ENCODE data around the gene MUC4.

Gene MUC4

DNA sequence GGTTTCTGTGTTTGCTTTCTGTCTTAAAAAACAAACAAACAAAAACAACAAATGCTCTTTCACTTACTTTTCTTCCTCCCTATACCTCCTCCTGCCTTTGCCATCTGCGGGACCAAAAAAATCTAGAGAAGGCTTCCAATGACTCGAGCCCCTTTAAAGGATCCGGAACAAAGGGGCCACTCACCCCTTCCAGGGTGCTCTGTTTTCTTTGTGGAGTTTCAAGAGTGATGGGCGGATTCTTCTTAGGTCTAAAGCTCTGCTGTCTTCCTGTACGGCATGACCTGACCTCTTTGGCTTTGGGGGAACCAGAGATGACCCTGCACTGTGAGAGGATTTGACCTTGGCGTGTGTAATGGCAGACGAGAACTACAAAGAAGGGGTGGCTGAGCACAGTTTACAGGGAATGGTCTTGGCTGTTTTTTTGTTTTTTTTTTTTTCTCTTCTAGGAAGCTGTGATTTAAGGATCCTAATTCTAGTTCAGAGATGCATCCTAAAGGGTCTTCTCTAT lies 93.2 kb downstream of the MUC4 start:
- ATAC-seq = no peak
- TF ChIP-seq TCF4 (CRISPR knock-in tag; IDR thresholded peaks at IDR 0.05; ENCODE audit: borderline replicate concordance) = no peak

DNA sequence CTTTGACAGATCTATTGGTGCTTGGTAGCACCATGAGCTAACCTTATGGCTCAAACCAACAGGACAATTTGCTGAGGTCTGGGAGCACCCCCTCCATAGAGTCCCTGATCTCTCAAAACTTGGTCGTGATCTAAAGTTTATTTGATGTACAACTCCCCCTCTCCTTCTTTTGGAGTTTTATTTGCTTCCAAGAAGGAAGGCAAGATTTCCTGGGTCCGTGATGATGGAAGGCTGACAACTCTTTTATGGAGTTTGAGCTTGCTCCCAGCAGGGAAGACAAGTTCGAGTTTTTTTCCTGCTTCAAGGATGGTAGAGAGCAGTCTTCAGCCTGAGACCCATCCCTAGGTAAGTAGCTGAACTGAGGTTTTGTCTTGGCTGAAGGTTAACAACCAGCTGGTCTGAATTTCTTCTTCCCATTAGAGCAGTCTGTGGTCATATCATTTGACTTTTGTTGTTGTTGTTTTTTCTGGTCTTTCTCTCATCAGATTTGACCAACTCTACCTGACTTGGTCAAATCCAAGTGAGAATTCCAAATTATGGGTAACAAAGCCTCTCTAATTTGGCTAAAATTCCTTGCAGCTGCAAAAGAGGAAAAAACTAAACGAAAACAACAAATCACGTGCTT lies 93.8 kb downstream of the MUC4 start:
- TF ChIP-seq RARB (CRISPR knock-in tag; IDR thresholded peaks at IDR 0.05) = no peak
- TF ChIP-seq ARNTL (CRISPR knock-in tag; IDR thresholded peaks at IDR 0.05; ENCODE audit: borderline replicate concordance, low read depth) = no peak
- no peak for TF ChIP-seq ISL1 (CRISPR knock-in tag; IDR thresholded peaks at IDR 0.05)
- TF ChIP-seq, protein P1, sequence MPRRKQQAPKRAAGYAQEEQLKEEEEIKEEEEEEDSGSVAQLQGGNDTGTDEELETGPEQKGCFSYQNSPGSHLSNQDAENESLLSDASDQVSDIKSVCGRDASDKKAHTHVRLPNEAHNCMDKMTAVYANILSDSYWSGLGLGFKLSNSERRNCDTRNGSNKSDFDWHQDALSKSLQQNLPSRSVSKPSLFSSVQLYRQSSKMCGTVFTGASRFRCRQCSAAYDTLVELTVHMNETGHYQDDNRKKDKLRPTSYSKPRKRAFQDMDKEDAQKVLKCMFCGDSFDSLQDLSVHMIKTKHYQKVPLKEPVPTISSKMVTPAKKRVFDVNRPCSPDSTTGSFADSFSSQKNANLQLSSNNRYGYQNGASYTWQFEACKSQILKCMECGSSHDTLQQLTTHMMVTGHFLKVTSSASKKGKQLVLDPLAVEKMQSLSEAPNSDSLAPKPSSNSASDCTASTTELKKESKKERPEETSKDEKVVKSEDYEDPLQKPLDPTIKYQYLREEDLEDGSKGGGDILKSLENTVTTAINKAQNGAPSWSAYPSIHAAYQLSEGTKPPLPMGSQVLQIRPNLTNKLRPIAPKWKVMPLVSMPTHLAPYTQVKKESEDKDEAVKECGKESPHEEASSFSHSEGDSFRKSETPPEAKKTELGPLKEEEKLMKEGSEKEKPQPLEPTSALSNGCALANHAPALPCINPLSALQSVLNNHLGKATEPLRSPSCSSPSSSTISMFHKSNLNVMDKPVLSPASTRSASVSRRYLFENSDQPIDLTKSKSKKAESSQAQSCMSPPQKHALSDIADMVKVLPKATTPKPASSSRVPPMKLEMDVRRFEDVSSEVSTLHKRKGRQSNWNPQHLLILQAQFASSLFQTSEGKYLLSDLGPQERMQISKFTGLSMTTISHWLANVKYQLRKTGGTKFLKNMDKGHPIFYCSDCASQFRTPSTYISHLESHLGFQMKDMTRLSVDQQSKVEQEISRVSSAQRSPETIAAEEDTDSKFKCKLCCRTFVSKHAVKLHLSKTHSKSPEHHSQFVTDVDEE (CRISPR knock-in tag; IDR thresholded peaks at IDR 0.05) = no peak
- no peak for TF ChIP-seq SNAI2 (CRISPR knock-in tag; IDR thresholded peaks at IDR 0.05)
- no peak for TF ChIP-seq ZFP30 (CRISPR knock-in tag; IDR thresholded peaks at IDR 0.05)
- TF ChIP-seq ZFP3 (CRISPR knock-in tag; IDR thresholded peaks at IDR 0.05) = no peak
- TF ChIP-seq ZNF70 (CRISPR knock-in tag; IDR thresholded peaks at IDR 0.05) = no peak
- TF ChIP-seq, protein P2, sequence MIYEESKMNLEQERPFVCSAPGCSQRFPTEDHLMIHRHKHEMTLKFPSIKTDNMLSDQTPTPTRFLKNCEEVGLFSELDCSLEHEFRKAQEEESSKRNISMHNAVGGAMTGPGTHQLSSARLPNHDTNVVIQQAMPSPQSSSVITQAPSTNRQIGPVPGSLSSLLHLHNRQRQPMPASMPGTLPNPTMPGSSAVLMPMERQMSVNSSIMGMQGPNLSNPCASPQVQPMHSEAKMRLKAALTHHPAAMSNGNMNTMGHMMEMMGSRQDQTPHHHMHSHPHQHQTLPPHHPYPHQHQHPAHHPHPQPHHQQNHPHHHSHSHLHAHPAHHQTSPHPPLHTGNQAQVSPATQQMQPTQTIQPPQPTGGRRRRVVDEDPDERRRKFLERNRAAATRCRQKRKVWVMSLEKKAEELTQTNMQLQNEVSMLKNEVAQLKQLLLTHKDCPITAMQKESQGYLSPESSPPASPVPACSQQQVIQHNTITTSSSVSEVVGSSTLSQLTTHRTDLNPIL (CRISPR knock-in tag; IDR thresholded peaks at IDR 0.05; ENCODE audit: low read depth) = no peak
- no peak for TF ChIP-seq BACH2 (CRISPR knock-in tag; IDR thresholded peaks at IDR 0.05; ENCODE audit: borderline replicate concordance)
- ATAC-seq = no peak

DNA sequence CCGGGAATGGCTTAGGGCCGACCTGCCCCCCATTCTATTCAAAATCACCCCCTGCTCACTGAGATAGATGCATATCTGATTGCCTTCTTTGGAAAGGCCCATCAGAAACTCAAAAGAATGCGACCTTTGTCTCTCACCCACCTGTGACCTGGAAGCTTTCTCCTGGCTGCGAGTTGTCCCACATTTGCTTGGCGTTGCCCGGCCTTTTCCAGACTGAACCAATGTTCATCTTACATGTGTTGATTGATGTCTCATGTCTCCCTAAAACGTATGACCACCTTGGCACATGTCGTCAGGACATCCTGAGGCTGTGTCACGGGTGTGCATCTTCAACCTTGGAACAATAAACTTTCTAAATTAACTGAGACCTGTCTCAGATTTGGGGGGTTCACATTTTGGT lies 94.3 kb downstream of the MUC4 start:
- no peak for ATAC-seq
- TF ChIP-seq BACH2 (CRISPR knock-in tag; IDR thresholded peaks at IDR 0.05; ENCODE audit: borderline replicate concordance) (no peak), ZFP30 (CRISPR knock-in tag; IDR thresholded peaks at IDR 0.05) (no peak), ZNF8 (CRISPR knock-in tag; IDR thresholded peaks at IDR 0.05) (no peak), ESRRG (CRISPR knock-in tag; IDR thresholded peaks at IDR 0.05) (no peak), TCF4 (CRISPR knock-in tag; IDR thresholded peaks at IDR 0.05; ENCODE audit: borderline replicate concordance) (no peak)
- TF ChIP-seq, protein P3, sequence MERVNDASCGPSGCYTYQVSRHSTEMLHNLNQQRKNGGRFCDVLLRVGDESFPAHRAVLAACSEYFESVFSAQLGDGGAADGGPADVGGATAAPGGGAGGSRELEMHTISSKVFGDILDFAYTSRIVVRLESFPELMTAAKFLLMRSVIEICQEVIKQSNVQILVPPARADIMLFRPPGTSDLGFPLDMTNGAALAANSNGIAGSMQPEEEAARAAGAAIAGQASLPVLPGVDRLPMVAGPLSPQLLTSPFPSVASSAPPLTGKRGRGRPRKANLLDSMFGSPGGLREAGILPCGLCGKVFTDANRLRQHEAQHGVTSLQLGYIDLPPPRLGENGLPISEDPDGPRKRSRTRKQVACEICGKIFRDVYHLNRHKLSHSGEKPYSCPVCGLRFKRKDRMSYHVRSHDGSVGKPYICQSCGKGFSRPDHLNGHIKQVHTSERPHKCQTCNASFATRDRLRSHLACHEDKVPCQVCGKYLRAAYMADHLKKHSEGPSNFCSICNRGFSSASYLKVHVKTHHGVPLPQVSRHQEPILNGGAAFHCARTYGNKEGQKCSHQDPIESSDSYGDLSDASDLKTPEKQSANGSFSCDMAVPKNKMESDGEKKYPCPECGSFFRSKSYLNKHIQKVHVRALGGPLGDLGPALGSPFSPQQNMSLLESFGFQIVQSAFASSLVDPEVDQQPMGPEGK (CRISPR knock-in tag; IDR thresholded peaks at IDR 0.05; ENCODE audit: borderline replicate concordance) = no peak

DNA sequence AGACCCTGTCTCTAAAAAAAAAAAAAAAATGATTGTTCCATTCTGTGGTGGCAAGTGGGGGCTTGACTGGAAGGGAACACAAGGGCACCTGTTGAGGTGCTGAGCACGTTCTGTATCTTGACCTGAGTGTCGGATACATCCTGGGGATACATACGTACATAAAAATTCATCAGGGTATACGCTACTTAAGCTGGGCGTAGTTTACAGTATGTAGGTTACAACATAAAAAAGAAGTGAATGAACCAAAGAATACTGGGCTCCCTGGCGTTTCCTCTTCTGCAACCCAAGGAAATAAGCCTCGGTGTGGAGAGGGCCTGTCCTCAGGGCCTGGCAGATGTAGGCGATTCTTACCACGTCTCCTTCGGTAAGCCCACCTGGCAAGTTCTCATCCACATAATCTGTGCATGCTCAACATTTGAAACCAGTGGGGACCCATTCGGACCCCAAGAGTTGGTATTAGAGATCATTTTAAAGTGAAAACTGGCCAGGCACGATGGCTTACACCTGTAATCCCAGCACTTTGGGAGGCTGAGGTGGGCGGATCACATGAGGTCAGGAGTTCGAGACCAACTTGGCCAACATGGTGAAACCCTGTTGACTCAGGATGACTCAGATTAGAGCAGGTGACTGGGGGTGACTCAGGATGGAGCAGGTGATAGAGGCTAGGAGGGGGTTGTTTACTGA lies 96.0 kb downstream of the MUC4 start:
- TF ChIP-seq GLIS3 (CRISPR knock-in tag; IDR thresholded peaks at IDR 0.05) (no peak), ZNF8 (CRISPR knock-in tag; IDR thresholded peaks at IDR 0.05) (no peak), ZNF70 (CRISPR knock-in tag; IDR thresholded peaks at IDR 0.05) (no peak), OSR1 (CRISPR knock-in tag; IDR thresholded peaks at IDR 0.05) (no peak), SNAI2 (CRISPR knock-in tag; IDR thresholded peaks at IDR 0.05) (no peak), ARNTL (CRISPR knock-in tag; IDR thresholded peaks at IDR 0.05; ENCODE audit: borderline replicate concordance, low read depth) (no peak), BACH2 (CRISPR knock-in tag; IDR thresholded peaks at IDR 0.05; ENCODE audit: borderline replicate concordance) (no peak), PPARA (CRISPR knock-in tag; IDR thresholded peaks at IDR 0.05; ENCODE audit: borderline replicate concordance) (no peak), ISL1 (CRISPR knock-in tag; IDR thresholded peaks at IDR 0.05) (no peak), TOX (CRISPR knock-in tag; IDR thresholded peaks at IDR 0.05; ENCODE audit: borderline replicate concordance) (no peak), ZC3H10 (CRISPR knock-in tag; IDR thresholded peaks at IDR 0.05) (no peak), TCF4 (CRISPR knock-in tag; IDR thresholded peaks at IDR 0.05; ENCODE audit: borderline replicate concordance) (no peak)

DNA sequence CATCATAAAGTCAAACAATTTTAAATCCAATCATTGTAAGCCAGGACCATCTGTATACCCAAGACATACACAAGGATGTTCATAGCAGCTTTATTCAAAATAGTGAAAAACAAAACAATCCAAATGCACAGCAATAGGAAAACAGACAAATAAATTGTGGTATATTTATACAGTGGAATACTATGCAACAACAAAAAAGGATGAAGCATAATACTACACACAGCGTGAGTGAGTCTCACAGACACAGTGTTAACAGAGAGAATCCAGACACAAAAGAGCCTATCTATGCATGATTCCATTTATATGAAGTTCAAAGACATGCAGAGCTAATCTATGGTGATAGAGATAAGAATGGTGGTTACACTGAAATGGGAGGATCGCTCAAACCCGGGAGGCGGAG lies 96.6 kb downstream of the MUC4 start:
- no peak for ATAC-seq
- TF ChIP-seq ZC3H10 (CRISPR knock-in tag; IDR thresholded peaks at IDR 0.05) = no peak
- no peak for TF ChIP-seq PPARA (CRISPR knock-in tag; IDR thresholded peaks at IDR 0.05; ENCODE audit: borderline replicate concordance)
- peak; percentile 80; the same call in 1 of the 2 replicates for TF ChIP-seq ZNF8 (CRISPR knock-in tag; IDR thresholded peaks at IDR 0.05)

More for the DNA sequence above, 96.0 kb downstream of the MUC4 start:
- ATAC-seq = no peak
